SK-N-SH (cell line): ENCODE data around the gene PCDHGB2. TPM values are rescaled to one million over a fixed set of nuclear protein-coding genes. Genes with fewer than 3 reads are reported as not detected.

Source experiments
- CTCF ChIA-PET: fragments of 300-600, 350-600 bp; formaldehyde crosslinking; extraction: SDS; loops from one replicate; lab custom pipeline; 2021; lab: Yijun Ruan, JAX
- POLR2A ChIA-PET: fragments of 350-600 bp; sonication (Branson Sonifier 250); formaldehyde crosslinking; extraction: SDS; loops from one replicate; lab custom pipeline; 2020; ENCODE audit warnings: antibody characterized with exemption, inconsistent platforms; lab: Yijun Ruan, JAX
- DNase-seq: peaks from one replicate; pipeline ENCODE4 v3.0.0; 2012
- H2AFZ ChIP-seq: fragments of 200-600 bp; sonication (generic); 2 replicates; pipeline ENCODE4 v1.8.1; 2016; ENCODE audit warnings: antibody characterized with exemption, mild to moderate bottlenecking, low read depth
- H3F3A ChIP-seq: fragments of 200-600 bp; sonication (generic); replicated peaks from 2 replicates; pipeline ENCODE3; 2016; ENCODE audit warnings: antibody characterized with exemption, mild to moderate bottlenecking; ENCODE audit not compliant: insufficient read depth
- H3K27ac ChIP-seq, 2 experiments: fragments of 200-500 bp in 1 of 2; fragments of 200-600 bp in 1 of 2; sonication (Bioruptor generic) in 1 of 2; sonication (generic), shearing (Covaris generic) in 1 of 2; 2 replicates each; pipeline versions ENCODE4 v1.5.1 to v1.6.1; 2014 to 2016; ENCODE audit warnings: low read depth in 2 of 2, inconsistent platforms in 1 of 2, low read length in 1 of 2, mild to moderate bottlenecking in 1 of 2, mixed read lengths in 1 of 2
- H3K27me3 ChIP-seq: fragments of 200-600 bp; sonication (generic), shearing (Covaris generic); 2 replicates; pipeline ENCODE4 v1.6.1; 2016; ENCODE audit warnings: mixed run types; ENCODE audit not compliant: insufficient read depth
- H3K36me3 ChIP-seq, 2 experiments: fragments of 200-500 bp in 1 of 2; fragments of 200-600 bp in 1 of 2; sonication (Bioruptor generic) in 1 of 2; sonication (generic) in 1 of 2; replicated peaks in 1 of 2; 2 replicates each; pipeline versions ENCODE3 to v1.5.1; 2014 to 2016; ENCODE audit warnings: low read length in 1 of 2, mild to moderate bottlenecking in 1 of 2; ENCODE audit not compliant: insufficient read depth in 2 of 2, control insufficient read depth in 1 of 2
- H3K4me1 ChIP-seq, 2 experiments: fragments of 200-500 bp in 1 of 2; fragments of 200-600 bp in 1 of 2; sonication (Bioruptor generic) in 1 of 2; sonication (generic), shearing (Covaris generic) in 1 of 2; 2 replicates each; pipeline versions ENCODE4 v1.5.1 to v1.6.1; 2014 to 2016; ENCODE audit warnings: low read depth in 1 of 2, low read length in 1 of 2, mixed run types in 1 of 2; ENCODE audit not compliant: insufficient read depth in 2 of 2, control insufficient read depth in 1 of 2
- H3K4me2 ChIP-seq: fragments of 200-600 bp; sonication (generic), shearing (Covaris generic); 2 replicates; pipeline ENCODE4 v1.6.1; 2017; ENCODE audit warnings: mixed run types
- H3K4me3 ChIP-seq, 2 experiments: fragments of 200-500 bp in 1 of 2; fragments of 200-600 bp in 1 of 2; sonication (Bioruptor generic) in 1 of 2; sonication (generic), shearing (Covaris generic) in 1 of 2; 2 replicates each; pipeline versions ENCODE4 v1.5.1 to v1.8.1; 2014 to 2016; ENCODE audit warnings: low read depth in 2 of 2, inconsistent platforms in 1 of 2, low read length in 1 of 2, mild to moderate bottlenecking in 1 of 2, mixed read lengths in 1 of 2, moderate library complexity in 1 of 2
- H3K79me2 ChIP-seq: fragments of 200-600 bp; sonication (generic); 2 replicates; pipeline ENCODE4 v1.8.1; 2017; ENCODE audit warnings: mild to moderate bottlenecking; ENCODE audit not compliant: insufficient read depth
- H3K9ac ChIP-seq: fragments of 200-600 bp; sonication (generic); 2 replicates; pipeline ENCODE4 v1.6.1; 2017; ENCODE audit warnings: mixed run types
- H3K9me2 ChIP-seq: fragments of 200-600 bp; sonication (generic); 2 replicates; pipeline ENCODE4 v1.6.1; 2017; ENCODE audit warnings: mixed run types
- H3K9me3 ChIP-seq: fragments of 200-600 bp; sonication (generic); 2 replicates; pipeline ENCODE4 v1.6.1; 2017; ENCODE audit warnings: mixed run types, mild to moderate bottlenecking, moderate library complexity
- H4K20me1 ChIP-seq: fragments of 200-600 bp; sonication (generic); 2 replicates; pipeline ENCODE4 v1.6.1; 2017; ENCODE audit warnings: mild to moderate bottlenecking, mixed run types; ENCODE audit not compliant: insufficient read depth
- CHD2 ChIP-seq: fragments of 150-350 bp; IDR thresholded peaks from 2 replicates; pipeline ENCODE4 v1.6.1; 2018; ENCODE audit warnings: low read length; ENCODE audit not compliant: partially characterized antibody
- ELF1 ChIP-seq: IDR thresholded peaks from 2 replicates; pipeline ENCODE4 v1.4.0; 2012
- EP300 ChIP-seq, 2 experiments: IDR thresholded peaks; 2 replicates each; pipeline versions ENCODE4 v1.4.0 to v1.6.1; 2012; ENCODE audit warnings: borderline replicate concordance in 1 of 2, low read depth in 1 of 2, low read length in 1 of 2
- EZH2phosphoT487 ChIP-seq: fragments of 200-600 bp; sonication (generic); IDR thresholded peaks from 2 replicates; pipeline ENCODE4 v1.6.1; 2017; ENCODE audit warnings: low read depth, mixed run types, mild to moderate bottlenecking, antibody characterized with exemption, moderate library complexity, borderline replicate concordance
- FOSL2 ChIP-seq: IDR thresholded peaks from 2 replicates; pipeline ENCODE4 v1.4.0; 2012; ENCODE audit warnings: low read depth, mild to moderate bottlenecking, moderate library complexity, borderline replicate concordance
- GABPA ChIP-seq: IDR thresholded peaks from 2 replicates; pipeline ENCODE4 v1.4.0; 2012; ENCODE audit warnings: low read depth, mild to moderate bottlenecking
- GATA2 ChIP-seq: sonication (generic); formaldehyde crosslinking; IDR thresholded peaks from 2 replicates; pipeline ENCODE4 v1.5.0; 2020; ENCODE audit warnings: mild to moderate bottlenecking, missing genetic modification reagents
- JUND ChIP-seq: IDR thresholded peaks from 2 replicates; pipeline ENCODE4 v1.4.0; 2012
- MXI1 ChIP-seq: IDR thresholded peaks from 2 replicates; pipeline ENCODE4 v1.6.1; 2012; ENCODE audit warnings: mild to moderate bottlenecking, low read depth, low read length, improper control_type of control experiment
- POLR2AphosphoS5 ChIP-seq: IDR thresholded peaks from 2 replicates; pipeline ENCODE4 v1.6.1; 2012; ENCODE audit warnings: low read depth, low read length
- RAD21 ChIP-seq: IDR thresholded peaks from 2 replicates; pipeline ENCODE4 v1.6.1; 2012; ENCODE audit warnings: mild to moderate bottlenecking, low read length
- RCOR1 ChIP-seq: fragments of 150-350 bp; IDR thresholded peaks from 2 replicates; pipeline ENCODE4 v1.6.1; 2017; ENCODE audit warnings: antibody characterized with exemption, low read length
- RFX5 ChIP-seq: IDR thresholded peaks from 2 replicates; pipeline ENCODE4 v1.6.1; 2012; ENCODE audit warnings: mild to moderate bottlenecking, improper control_type of control experiment, low read length
- RXRA ChIP-seq: IDR thresholded peaks from 2 replicates; pipeline ENCODE4 v1.4.0; 2012; ENCODE audit warnings: low read depth, mild to moderate bottlenecking, borderline replicate concordance
- TEAD4 ChIP-seq: IDR thresholded peaks from 2 replicates; pipeline ENCODE4 v1.4.0; 2012; ENCODE audit warnings: mild to moderate bottlenecking, borderline replicate concordance; ENCODE audit not compliant: insufficient read depth
- WGBS: methylation state at CpG from one replicate; pipeline ENCODE4 v1.1.6; 2017; ENCODE audit warnings: low lambda C conversion rate; 5-methylcytosine and 5-hydroxymethylcytosine counted together
- polyA plus RNA-seq, 3 experiments: library from polyadenylated mRNA; depleted of rRNA; stranded (reverse); fragments of >200 nt; gene quantifications; 2 replicates each; pipeline ENCODE4 v1.2.3, GENCODE V29; 2012
- TF ChIP-seq, protein P1 (sequence below): IDR thresholded peaks from 2 replicates; pipeline ENCODE4 v1.4.0; 2012; ENCODE audit warnings: low read depth
- TF ChIP-seq, protein P2 (sequence below): IDR thresholded peaks from 2 replicates; pipeline ENCODE4 v1.4.0; 2012; ENCODE audit warnings: low read depth, borderline replicate concordance

The PCDHGB2 gene
- polyA plus RNA-seq, 1 of the 3 experiments (the other 2 are of a cell fraction): 4.5 TPM

DNA sequence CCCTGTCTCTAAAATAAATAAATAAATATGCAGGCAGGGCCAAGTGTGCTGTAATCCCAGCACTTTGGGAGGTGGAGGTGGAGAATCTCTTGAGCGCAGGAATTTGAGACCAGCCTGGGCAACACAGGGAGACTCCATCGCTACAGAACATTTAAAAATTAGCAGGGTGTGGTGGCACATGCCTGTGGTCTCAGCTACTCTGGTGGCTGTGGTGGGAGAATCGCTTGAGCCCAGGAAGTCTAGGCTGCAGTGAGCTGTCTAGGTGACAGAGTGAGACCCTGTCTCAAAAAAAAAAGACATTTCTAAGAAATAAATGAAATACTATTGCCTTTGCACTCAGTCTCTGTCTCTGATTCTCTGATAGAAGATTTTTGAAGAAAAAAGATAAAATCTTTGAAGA lies 51.8 kb downstream of the PCDHGB2 start:
- Histone ChIP-seq H4K20me1 (no peaks in the 10 kb centered on the region), H3K79me2 (no peaks in the 10 kb centered on the region), H3K4me2 (no peak overlapping the region), H3K27ac (no peak overlapping the region), H3K9ac (no peak overlapping the region), H2AFZ (no peak overlapping the region), H3K9me3 (no peaks in the 10 kb centered on the region; the same call in 1 of the 2 replicates), H3K9me2 (no peaks in the 10 kb centered on the region), H3F3A (no peaks in the 10 kb centered on the region), H3K36me3 (peaks cover 0 to 9% of the 10 kb centered on the region in 2 experiments), H3K4me1 (no peaks in the 10 kb centered on the region), H3K4me3 (no peak overlapping the region), H3K27me3 (no peaks in the 10 kb centered on the region)
- DNase-seq: no peak
- WGBS: 62% methylated on average over 3 of the region's 3 CpGs
- ChIA-PET POLR2A (no interaction called here), CTCF (no interaction called here)
- TF ChIP-seq ELF1 (no peak), FOSL2 (no peak), RAD21 (no peak), POLR2AphosphoS5 (no peak), MXI1 (no peak), CHD2 (no peak), RCOR1 (no peak), EP300 (IDR thresholded peaks at IDR 0.05; ENCODE audit: borderline replicate concordance in 1 of 2, low read depth in 1 of 2, low read length in 1 of 2) (no peak), GABPA (no peak), TEAD4 (no peak), RFX5 (no peak), EZH2phosphoT487 (no peak), GATA2 (no peak), RXRA (no peak), JUND (no peak)
- TF ChIP-seq, protein P1, sequence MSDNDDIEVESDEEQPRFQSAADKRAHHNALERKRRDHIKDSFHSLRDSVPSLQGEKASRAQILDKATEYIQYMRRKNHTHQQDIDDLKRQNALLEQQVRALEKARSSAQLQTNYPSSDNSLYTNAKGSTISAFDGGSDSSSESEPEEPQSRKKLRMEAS: no peak
- TF ChIP-seq, protein P2, sequence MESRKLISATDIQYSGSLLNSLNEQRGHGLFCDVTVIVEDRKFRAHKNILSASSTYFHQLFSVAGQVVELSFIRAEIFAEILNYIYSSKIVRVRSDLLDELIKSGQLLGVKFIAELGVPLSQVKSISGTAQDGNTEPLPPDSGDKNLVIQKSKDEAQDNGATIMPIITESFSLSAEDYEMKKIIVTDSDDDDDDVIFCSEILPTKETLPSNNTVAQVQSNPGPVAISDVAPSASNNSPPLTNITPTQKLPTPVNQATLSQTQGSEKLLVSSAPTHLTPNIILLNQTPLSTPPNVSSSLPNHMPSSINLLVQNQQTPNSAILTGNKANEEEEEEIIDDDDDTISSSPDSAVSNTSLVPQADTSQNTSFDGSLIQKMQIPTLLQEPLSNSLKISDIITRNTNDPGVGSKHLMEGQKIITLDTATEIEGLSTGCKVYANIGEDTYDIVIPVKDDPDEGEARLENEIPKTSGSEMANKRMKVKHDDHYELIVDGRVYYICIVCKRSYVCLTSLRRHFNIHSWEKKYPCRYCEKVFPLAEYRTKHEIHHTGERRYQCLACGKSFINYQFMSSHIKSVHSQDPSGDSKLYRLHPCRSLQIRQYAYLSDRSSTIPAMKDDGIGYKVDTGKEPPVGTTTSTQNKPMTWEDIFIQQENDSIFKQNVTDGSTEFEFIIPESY: no peak

Other genes with a start within 250 kb of the PCDHGB2 start
- gene PCDHB4, start 238.2 kb upstream of the PCDHGB2 start, polyA plus RNA-seq (2012; rRNA removed): 0.36 and 0.51 TPM in 2 replicates
- 0.08 and 0.10 TPM in 2 replicates for gene PCDHB5, start 224.8 kb upstream of the PCDHGB2 start, polyA plus RNA-seq (2012; rRNA removed)
- 3.9 and 5.0 TPM in 2 replicates for gene PCDHB6, start 209.9 kb upstream of the PCDHGB2 start, polyA plus RNA-seq (2012; rRNA removed)
- gene PCDHB7, start 187.3 kb upstream of the PCDHGB2 start, polyA plus RNA-seq (2012; rRNA removed): 1.5 and 1.7 TPM in 2 replicates
- 3.0 and 3.4 TPM in 2 replicates for gene PCDHB8, start 182.2 kb upstream of the PCDHGB2 start, polyA plus RNA-seq (2012; rRNA removed)
- gene PCDHB16, start 177.6 kb upstream of the PCDHGB2 start, polyA plus RNA-seq (2012; rRNA removed): 2.3 and 2.7 TPM in 2 replicates
- 1.4 and 2.4 TPM in 2 replicates for gene PCDHB9, start 172.8 kb upstream of the PCDHGB2 start, polyA plus RNA-seq (2012; rRNA removed)
- gene PCDHB10, start 167.6 kb upstream of the PCDHGB2 start, polyA plus RNA-seq (2012; rRNA removed): 1.4 and 1.5 TPM in 2 replicates
- gene PCDHB11, start 160.4 kb upstream of the PCDHGB2 start, polyA plus RNA-seq (2012; rRNA removed): 0.41 and 0.61 TPM in 2 replicates
- 1.9 and 2.0 TPM in 2 replicates for gene PCDHB12, start 151.3 kb upstream of the PCDHGB2 start, polyA plus RNA-seq (2012; rRNA removed)
- 0.85 and 0.88 TPM in 2 replicates for gene PCDHB13, start 146.1 kb upstream of the PCDHGB2 start, polyA plus RNA-seq (2012; rRNA removed)
- 9.7 and 10.6 TPM in 2 replicates for gene PCDHB14, start 136.7 kb upstream of the PCDHGB2 start, polyA plus RNA-seq (2012; rRNA removed)
- 0.99 and 1.3 TPM in 2 replicates for gene PCDHB15, start 114.6 kb upstream of the PCDHGB2 start, polyA plus RNA-seq (2012; rRNA removed)
- gene SLC25A2, start 55.9 kb upstream of the PCDHGB2 start, polyA plus RNA-seq (2012; rRNA removed): not detected in 2 replicates
- gene TAF7, start 39.2 kb upstream of the PCDHGB2 start, polyA plus RNA-seq (2012; rRNA removed): 30.6 and 38.7 TPM in 2 replicates
- gene PCDHGA1, start 29.5 kb upstream of the PCDHGB2 start, polyA plus RNA-seq (2012; rRNA removed): 1.2 and 1.6 TPM in 2 replicates
- gene PCDHGA2, start 21.2 kb upstream of the PCDHGB2 start, polyA plus RNA-seq (2012; rRNA removed): 1.4 and 1.5 TPM in 2 replicates
- gene PCDHGA3, start 16.2 kb upstream of the PCDHGB2 start, polyA plus RNA-seq (2012; rRNA removed): 0.33 and 0.45 TPM in 2 replicates
- 0.63 and 0.77 TPM in 2 replicates for gene PCDHGB1, start 9.9 kb upstream of the PCDHGB2 start, polyA plus RNA-seq (2012; rRNA removed)
- 1.8 and 2.2 TPM in 2 replicates for gene PCDHGA4, start 5.0 kb upstream of the PCDHGB2 start, polyA plus RNA-seq (2012; rRNA removed)
- gene PCDHGA5, start 4.2 kb downstream of the PCDHGB2 start, polyA plus RNA-seq (2012; rRNA removed): 0.57 and 0.71 TPM in 2 replicates
- gene PCDHGB3, start 10.2 kb downstream of the PCDHGB2 start, polyA plus RNA-seq (2012; rRNA removed): 0.53 and 0.63 TPM in 2 replicates
- gene PCDHGA6, start 13.9 kb downstream of the PCDHGB2 start, polyA plus RNA-seq (2012; rRNA removed): 1.4 TPM in 2 replicates
- 3.4 and 7.8 TPM in 2 replicates for gene PCDHGA7, start 22.7 kb downstream of the PCDHGB2 start, polyA plus RNA-seq (2012; rRNA removed)
- gene PCDHGB4, start 27.7 kb downstream of the PCDHGB2 start, polyA plus RNA-seq (2012; rRNA removed): 0.37 and 0.64 TPM in 2 replicates
- gene PCDHGA8, start 32.6 kb downstream of the PCDHGB2 start, polyA plus RNA-seq (2012; rRNA removed): 0.06 and 0.12 TPM in 2 replicates
- 0.08 and 0.15 TPM in 2 replicates for gene PCDHGB5, start 38.0 kb downstream of the PCDHGB2 start, polyA plus RNA-seq (2012; rRNA removed)
- gene PCDHGA9, start 42.8 kb downstream of the PCDHGB2 start, polyA plus RNA-seq (2012; rRNA removed): 0.13 and 0.16 TPM in 2 replicates
- 0.13 and 0.18 TPM in 2 replicates for gene PCDHGB6, start 48.0 kb downstream of the PCDHGB2 start, polyA plus RNA-seq (2012; rRNA removed)
- 1.6 and 2.0 TPM in 2 replicates for gene PCDHGA10, start 53.0 kb downstream of the PCDHGB2 start, polyA plus RNA-seq (2012; rRNA removed)
- 14.2 and 19.1 TPM in 2 replicates for gene PCDHGB7, start 57.7 kb downstream of the PCDHGB2 start, polyA plus RNA-seq (2012; rRNA removed)
- 0.18 and 0.23 TPM in 2 replicates for gene PCDHGA11, start 61.1 kb downstream of the PCDHGB2 start, polyA plus RNA-seq (2012; rRNA removed)
- 0.03 and 0.05 TPM in 2 replicates for gene PCDHGA12, start 70.5 kb downstream of the PCDHGB2 start, polyA plus RNA-seq (2012; rRNA removed)
- 55.8 and 97.0 TPM in 2 replicates for gene PCDHGC3, start 116.0 kb downstream of the PCDHGB2 start, polyA plus RNA-seq (2012; rRNA removed)
- gene PCDHGC4, start 125.0 kb downstream of the PCDHGB2 start, polyA plus RNA-seq (2012; rRNA removed): 0.53 and 0.78 TPM in 2 replicates
- gene PCDHGC5, start 129.1 kb downstream of the PCDHGB2 start, polyA plus RNA-seq (2012; rRNA removed): 1.9 and 2.0 TPM in 2 replicates